Endothelial cell of umbilical vein (primary cell): ENCODE measurements around the gene NEBL. TPM values are rescaled to one million over a fixed set of nuclear protein-coding genes. Genes with fewer than 3 reads are reported as not detected.

Source experiments
- BruUV-seq: library from RNA; stranded (reverse); fragments of 400-500 nt; replicated peaks from 2 replicates; lab custom pipeline; 2021; lab: Mats Ljungman, UMichigan
- CTCF ChIA-PET: fragments of 300-600, 350-600 bp; sonication (Branson Sonifier 250); formaldehyde crosslinking; loops from one replicate; lab custom pipeline; 2021; ENCODE audit warnings: antibody characterized with exemption, inconsistent platforms; lab: Charles Lee
- POLR2A ChIA-PET: fragments of 300-600, 350-600 bp; sonication (Branson Sonifier 250); formaldehyde crosslinking; loops from one replicate; lab custom pipeline; 2021; ENCODE audit warnings: antibody characterized with exemption, inconsistent platforms; lab: Charles Lee
- DNase-seq: peaks from one replicate; pipeline ENCODE4 v3.0.0-alpha.2; 2011; ENCODE audit warnings: low read depth, low spot score
- FAIRE-seq: peaks from 2 replicates; lab custom pipeline; 2011; peaks lifted over from hg19 to GRCh38; lab: Jason Lieb, UNC
- H2AFZ ChIP-seq: 2 replicates; pipeline ENCODE4 v1.6.0; 2012; ENCODE audit warnings: low read depth, low read length, control low read depth, inconsistent platforms
- H3K27ac ChIP-seq: 2 replicates; pipeline ENCODE4 v1.5.1; 2011; ENCODE audit warnings: low read depth, mild to moderate bottlenecking, control low read depth, low read length, moderate library complexity; ENCODE audit not compliant: insufficient read depth
- H3K27me3 ChIP-seq, 2 experiments: 2 replicates each; pipeline versions ENCODE4 v1.6.0 to v1.6.1; 2011; ENCODE audit warnings: low read length in 2 of 2, mixed read lengths in 1 of 2; ENCODE audit not compliant: control insufficient read depth in 2 of 2, insufficient read depth in 2 of 2
- H3K36me3 ChIP-seq, 2 experiments: 2 replicates in 1 of 2; 3 replicates in 1 of 2; pipeline ENCODE4 v1.5.1; 2011; ENCODE audit warnings: low read length in 2 of 2, mild to moderate bottlenecking in 1 of 2, moderate library complexity in 1 of 2; ENCODE audit not compliant: control insufficient read depth in 2 of 2, insufficient read depth in 2 of 2; ENCODE audit errors: extremely low read depth in 1 of 2
- H3K4me1 ChIP-seq: 3 replicates; pipeline ENCODE4 v1.5.1; 2011; ENCODE audit warnings: mild to moderate bottlenecking, low read length; ENCODE audit not compliant: control insufficient read depth, insufficient read depth; ENCODE audit errors: extremely low read depth
- H3K4me2 ChIP-seq: 2 replicates; pipeline ENCODE4 v1.6.1; 2011; ENCODE audit warnings: low read length, control low read depth, mixed read lengths; ENCODE audit not compliant: insufficient read depth
- H3K4me3 ChIP-seq, 3 experiments: fragments of 200-600 bp in 1 of 3; sonication (generic), shearing (Covaris generic) in 1 of 3; replicated peaks in 1 of 3; 2 replicates each; pipeline ENCODE4 v1.5.1; 2011 to 2016; ENCODE audit warnings: control low read depth in 3 of 3, low read length in 3 of 3, mild to moderate bottlenecking in 2 of 3, inconsistent platforms in 1 of 3, low read depth in 1 of 3, moderate library complexity in 1 of 3; ENCODE audit not compliant: insufficient read depth in 1 of 3
- H3K79me2 ChIP-seq: 2 replicates; pipeline ENCODE4 v1.6.0; 2012; ENCODE audit warnings: low read length, inconsistent platforms; ENCODE audit not compliant: control insufficient read depth, insufficient read depth
- H3K9ac ChIP-seq: replicated peaks from 2 replicates; pipeline ENCODE3; 2011; ENCODE audit warnings: low read length, control low read depth; ENCODE audit not compliant: insufficient read depth; ENCODE audit errors: extremely low read depth
- H3K9me1 ChIP-seq: replicated peaks from 3 replicates; pipeline ENCODE4 v1.6.0; 2011; ENCODE audit warnings: mild to moderate bottlenecking, low read length; ENCODE audit not compliant: control insufficient read depth, insufficient read depth; ENCODE audit errors: extremely low read depth
- H3K9me3 ChIP-seq: replicated peaks from 2 replicates; pipeline ENCODE4 v1.5.1; 2012; ENCODE audit warnings: low read length, inconsistent platforms; ENCODE audit not compliant: control insufficient read depth, insufficient read depth
- H4K20me1 ChIP-seq: replicated peaks from 2 replicates; pipeline ENCODE3; 2011; ENCODE audit warnings: mild to moderate bottlenecking, low read length; ENCODE audit not compliant: control insufficient read depth, insufficient read depth; ENCODE audit errors: extremely low read depth
- CTCF ChIP-seq, 2 donors: IDR thresholded peaks; 1 replicate in 1 of 2; 2 replicates in 1 of 2; pipeline ENCODE4 v1.5.1; 2011; ENCODE audit warnings: low read length in 2 of 2, mild to moderate bottlenecking in 2 of 2, moderate library complexity in 2 of 2, control low read depth in 1 of 2, inconsistent platforms in 1 of 2, low read depth in 1 of 2; ENCODE audit not compliant: insufficient read depth in 1 of 2; ENCODE audit errors: extremely low read depth in 1 of 2
- EZH2 ChIP-seq: IDR thresholded peaks from 2 replicates; pipeline ENCODE4 v1.6.1; 2012; ENCODE audit warnings: borderline replicate concordance, low read depth, mild to moderate bottlenecking, moderate library complexity, low read length, inconsistent platforms; ENCODE audit not compliant: severe bottlenecking
- FOS ChIP-seq: IDR thresholded peaks from 2 replicates; pipeline ENCODE4 v1.6.1; 2011; ENCODE audit warnings: mild to moderate bottlenecking, low read length, moderate library complexity, borderline replicate concordance; ENCODE audit not compliant: insufficient read depth
- GATA2 ChIP-seq: IDR thresholded peaks from 2 replicates; pipeline ENCODE4 v1.7.0; 2011; ENCODE audit warnings: low read depth, mild to moderate bottlenecking, moderate library complexity, mixed read lengths, low read length; ENCODE audit not compliant: insufficient read length, insufficient read depth
- JUN ChIP-seq: IDR thresholded peaks from 2 replicates; pipeline ENCODE4 v1.6.1; 2011; ENCODE audit warnings: borderline replicate concordance, low read depth; ENCODE audit not compliant: insufficient read length, insufficient read depth
- MAX ChIP-seq: IDR thresholded peaks from 2 replicates; pipeline ENCODE4 v1.6.1; 2011; ENCODE audit not compliant: insufficient read depth, insufficient read length
- MYC ChIP-seq: IDR thresholded peaks from one replicate; pipeline ENCODE4 v1.6.1; 2011; ENCODE audit warnings: mild to moderate bottlenecking, low read depth, low read length
- POLR2A ChIP-seq: IDR thresholded peaks from 2 replicates; pipeline ENCODE4 v1.6.1; 2012; ENCODE audit warnings: low read depth, mild to moderate bottlenecking, control low read depth, low read length
- POLR2AphosphoS5 ChIP-seq: IDR thresholded peaks from 2 replicates; pipeline ENCODE4 v1.6.1; 2012; ENCODE audit warnings: low read depth, mild to moderate bottlenecking, control low read depth, low read length, moderate library complexity; ENCODE audit not compliant: insufficient read depth
- dilution Hi-C: fragments of 300-500 bp; cut with MboI; formaldehyde crosslinking; loops from one replicate; pipeline ENCODE4 v1.15.0; 2019; ENCODE audit warnings: low sequenced_read_pairs; ENCODE audit not compliant: extremely low pct_ligation_motif_present
- intact Hi-C: fragments of 100-400 bp; cut with micrococcal nuclease; formaldehyde crosslinking; loops from one replicate; pipeline ENCODE4 v1.10.0; 2022
- polyA plus RNA-seq, 4 experiments: library from polyadenylated mRNA; depleted of rRNA in 3 of 4; stranded (reverse) in 3 of 4; unstranded in 1 of 4; fragments of >200 nt; gene quantifications; 2 replicates each; pipeline versions ENCODE4 v1.2.1 to v1.2.3, GENCODE V29; 2011 to 2012; ENCODE audit warnings: missing spikeins in 1 of 4
- total RNA-seq: library from RNA; stranded (reverse); gene quantifications from 2 replicates; pipeline ENCODE4 v1.2.3, GENCODE V29; 2021

Gene NEBL
- total and polyA plus RNA-seq, 2 donors (not counting 3 experiments of a cell fraction or from before 2014, with no cell fraction given): 0.17 to 0.66 TPM

- no peak for FAIRE-seq
- POLR2A ChIA-PET: no interaction called here
- no peak overlapping the region for H3K27ac ChIP-seq
- H3K36me3 ChIP-seq: no peaks in the 10 kb centered on the region
- no TSS peak for BruUV-seq
- no peaks in the 10 kb centered on the region for H3K9me3 ChIP-seq
- no peak overlapping the region for H2AFZ ChIP-seq
- intact Hi-C loops (no loop called here), dilution Hi-C loops (no loop called here)
- no peaks in the 10 kb centered on the region for H3K27me3 ChIP-seq
- H3K4me2 ChIP-seq: no peak overlapping the region
- CTCF ChIA-PET: no interaction called here
- no peak overlapping the region for H3K4me3 ChIP-seq
- no peak for DNase-seq
- TF ChIP-seq POLR2AphosphoS5 (no peak), POLR2A (no peak), JUN (no peak), MAX (no peak), MYC (no peak), GATA2 (no peak), FOS (no peak), EZH2 (no peak), CTCF (IDR thresholded peaks at IDR 0.05; ENCODE audit: extremely low read depth in 1 of 2, insufficient read depth in 1 of 2, low read depth in 1 of 2, low read length in 2 of 2) (no peak)
- no peaks in the 10 kb centered on the region for H3K9me1 ChIP-seq
- H3K9ac ChIP-seq: no peak overlapping the region
- no peaks in the 10 kb centered on the region for H3K4me1 ChIP-seq
- H4K20me1 ChIP-seq: no peaks in the 10 kb centered on the region
- H3K79me2 ChIP-seq: no peaks in the 10 kb centered on the region
Observed at GRCh38 chr10:20767028-20767427, 130.1 kb downstream of the NEBL start.
